Activated CD8-positive, alpha-beta T cell treated with anti-CD3 and anti-CD28 coated beads, Interleukin-2, amount 10 ng/mL, durations not matched to agents 7 days and 5 days (primary cell): ENCODE results near the gene TYSND1. TPM values are rescaled to one million over a fixed set of nuclear protein-coding genes. Genes with fewer than 3 reads are reported as not detected.
A peak's percentile ranks its signal among the peaks of the same experiment; 100 is the strongest.
"Not testable (repeated sequence)": the region's sequence is repeated elsewhere in the genome, so short reads cannot be mapped to it uniquely, and the experiment has no call there.

Experiments
- ATAC-seq: fragments of 150-1000 bp; cut with Tn5 transposase; one replicate; pipeline ENCODE4 v1.10.0; 2021; ENCODE audit warnings: moderate library complexity
- CTCF ChIA-PET: fragments of 350-600 bp; sonication (Branson Sonifier 250); formaldehyde crosslinking; loops from one replicate; lab custom pipeline; 2021; ENCODE audit warnings: antibody characterized with exemption; lab: Charles Lee
- POLR2A ChIA-PET: fragments of 350-600 bp; sonication (Branson Sonifier 250); formaldehyde crosslinking; loops from one replicate; lab custom pipeline; 2021; ENCODE audit warnings: antibody characterized with exemption; lab: Charles Lee
- DNase-seq: peaks from one replicate; pipeline ENCODE4 v3.0.0-alpha.2; 2020
- H3K27ac Mint-ChIP-seq: one replicate; pipeline ENCODE4 v1.8.0; 2021; ENCODE audit warnings: mild to moderate bottlenecking, mixed read lengths
- H3K27me3 Mint-ChIP-seq: one replicate; pipeline ENCODE4 v1.8.0; 2021; ENCODE audit warnings: low read depth, mixed read lengths
- H3K36me3 Mint-ChIP-seq: one replicate; pipeline ENCODE4 v1.8.0; 2021; ENCODE audit warnings: low read depth, mixed read lengths
- H3K4me1 Mint-ChIP-seq: one replicate; pipeline ENCODE4 v1.8.0; 2021; ENCODE audit warnings: low read depth, mixed read lengths
- H3K4me3 Mint-ChIP-seq: one replicate; pipeline ENCODE4 v1.8.0; 2021; ENCODE audit warnings: mild to moderate bottlenecking, mixed read lengths
- H3K9me3 Mint-ChIP-seq: one replicate; pipeline ENCODE4 v1.8.0; 2022; ENCODE audit warnings: mixed read lengths; ENCODE audit not compliant: insufficient read depth
- total RNA-seq, 2 experiments: library from RNA; stranded (reverse); gene quantifications; one replicate each; pipeline ENCODE4 v1.2.3, GENCODE V29; 2021

The TYSND1 gene
- total RNA-seq, 2 experiments from 2014 or later: 12.0 to 13.4 TPM

DNA sequence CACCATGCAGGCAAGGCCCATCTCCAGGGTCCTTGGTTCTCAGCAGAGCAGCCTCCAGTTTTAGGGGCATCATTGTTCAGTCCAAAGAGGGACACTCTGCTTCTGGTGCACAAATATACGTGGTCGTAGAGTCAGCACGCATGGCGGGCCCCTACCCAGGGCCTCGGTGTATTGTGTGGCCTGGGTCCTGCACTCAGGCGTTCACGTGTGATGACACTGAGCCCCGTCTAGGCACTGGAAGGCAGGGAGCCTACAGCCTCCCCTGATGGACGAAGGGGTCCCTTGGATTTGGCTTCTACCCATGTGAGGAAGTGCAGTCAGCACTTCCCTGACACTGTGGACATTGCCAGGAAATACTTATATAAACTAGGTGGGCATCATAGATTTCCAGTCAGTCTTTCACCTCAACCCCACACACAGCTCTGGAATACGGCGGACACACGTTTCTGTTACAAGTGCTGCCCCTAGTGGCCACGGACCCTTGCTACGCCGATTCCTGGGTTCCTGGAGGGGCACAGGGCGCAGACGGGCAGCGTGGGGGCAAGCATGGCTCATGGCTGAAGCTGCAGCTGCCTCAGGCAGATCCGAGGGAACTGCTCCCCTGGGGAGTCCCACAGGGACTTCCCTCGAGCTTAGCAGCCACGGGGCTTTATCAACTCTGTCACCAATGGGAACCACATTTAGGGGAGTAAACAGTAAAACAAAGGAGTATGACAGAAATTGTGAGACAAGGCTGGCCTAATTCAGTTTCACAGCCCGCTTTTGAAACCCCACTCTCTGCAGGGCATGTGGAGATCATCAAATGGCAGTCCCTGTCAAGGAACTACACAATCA is 39.3 kb downstream of the TYSND1 start:
- DNase-seq: no peak
- H3K27ac Mint-ChIP-seq: no peak overlapping the region
- ChIA-PET CTCF (interaction anchor here (0.9 to 6.5 kb wide), 5 partner anchors 9 to 257 kb away, joined by 3 to 66 read pairs (median 6); partner anchors contain the start of gene TYSND1), POLR2A (interaction anchor here (1.6 kb wide), 1 partner anchor 9 kb away, joined by 3 read pairs; no protein-coding TSS in a partner anchor)
- peaks cover 25% of the 10 kb centered on the region for H3K4me1 Mint-ChIP-seq
- no peak for ATAC-seq
- peaks cover 18% of the 10 kb centered on the region for H3K36me3 Mint-ChIP-seq
- H3K9me3 Mint-ChIP-seq: no peaks in the 10 kb centered on the region
- H3K27me3 Mint-ChIP-seq: no peaks in the 10 kb centered on the region
- no peak overlapping the region for H3K4me3 Mint-ChIP-seq

DNA sequence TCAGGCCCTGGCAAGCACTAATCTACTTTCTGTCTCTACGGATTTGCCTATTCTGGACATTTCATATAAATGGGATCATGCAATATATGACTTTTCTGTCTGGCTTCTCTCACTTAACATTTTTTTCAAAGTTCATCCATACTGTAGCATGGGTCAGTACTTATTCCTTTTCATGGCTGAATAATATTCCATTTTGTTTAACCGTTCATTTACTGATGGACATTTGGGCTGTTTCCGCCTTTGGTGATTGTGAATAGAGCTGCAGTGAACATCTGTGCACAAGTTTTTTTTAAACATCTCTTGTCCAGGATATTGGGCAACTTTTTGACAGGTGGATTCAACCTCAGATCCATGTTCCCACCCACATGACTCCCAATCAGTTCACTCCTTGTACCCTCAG is 44.8 kb downstream of the TYSND1 start:
- no peak overlapping the region for H3K27ac Mint-ChIP-seq
- DNase-seq (no peak), ATAC-seq (no peak)
- ChIA-PET POLR2A (no interaction called here), CTCF (interaction anchor here (1.1 kb wide), 1 partner anchor 14 kb away, joined by 3 read pairs; no protein-coding TSS in a partner anchor)
- H3K27me3 Mint-ChIP-seq: no peaks in the 10 kb centered on the region
- H3K36me3 Mint-ChIP-seq: peaks cover 27% of the 10 kb centered on the region
- peaks cover 13% of the 10 kb centered on the region for H3K4me1 Mint-ChIP-seq
- H3K4me3 Mint-ChIP-seq: no peak overlapping the region
- H3K9me3 Mint-ChIP-seq: no peaks in the 10 kb centered on the region

DNA sequence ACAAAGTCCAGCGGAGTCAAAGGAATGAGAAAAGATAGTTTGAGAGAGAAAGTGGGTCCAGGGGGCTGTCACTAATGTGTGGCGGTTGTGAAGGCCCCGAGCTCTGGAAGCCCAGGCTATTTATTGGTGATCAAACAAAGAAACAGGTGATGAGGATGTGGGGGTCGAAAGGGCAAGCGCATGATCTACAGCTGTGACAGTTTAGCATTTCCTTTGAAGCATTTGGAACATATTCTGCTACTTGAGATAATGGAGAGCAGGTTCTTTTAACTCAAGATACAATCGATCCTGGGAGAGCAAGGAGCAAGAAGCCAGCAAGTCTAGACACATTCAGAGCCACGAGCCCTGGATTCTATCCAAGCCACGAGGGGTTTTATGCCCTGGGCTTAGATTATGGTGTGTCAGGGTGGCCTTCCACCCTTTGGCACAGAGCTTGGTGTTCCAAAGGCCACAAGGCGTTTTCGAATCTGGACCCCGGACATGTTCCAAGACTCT is 45.4 kb downstream of the TYSND1 start:
- ATAC-seq, H3K27me3 Mint-ChIP-seq, POLR2A ChIA-PET, H3K9me3 Mint-ChIP-seq, DNase-seq, H3K4me3 Mint-ChIP-seq, H3K27ac Mint-ChIP-seq: not testable (repeated sequence)
- Mint-ChIP-seq H3K36me3 (peaks cover 28% of the 10 kb centered on the region), H3K4me1 (peaks cover 14% of the 10 kb centered on the region)
- CTCF ChIA-PET: interaction anchor here (1.1 kb wide), 1 partner anchor 15 kb away, joined by 3 read pairs; no protein-coding TSS in a partner anchor

DNA sequence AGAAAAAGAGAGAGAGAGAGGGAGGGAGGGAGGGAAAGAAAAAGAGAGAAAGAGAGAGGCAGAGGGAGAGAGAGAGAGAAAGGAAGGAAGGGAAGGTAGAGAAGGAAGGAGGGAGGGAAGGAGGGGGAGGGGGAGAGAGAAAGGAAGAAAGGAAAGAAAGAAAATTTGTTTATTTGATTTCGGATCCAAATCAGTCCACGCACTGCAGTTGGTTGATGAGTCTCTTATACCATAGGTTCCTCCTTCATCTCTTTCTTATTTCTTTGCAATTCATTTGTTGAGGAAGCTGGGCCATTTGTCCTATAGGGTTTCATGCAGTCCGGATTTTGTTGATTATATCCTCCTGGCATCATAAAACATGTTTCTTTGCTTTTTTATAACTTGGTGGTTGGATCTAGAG is 48.2 kb downstream of the TYSND1 start:
- Mint-ChIP-seq H3K27ac (no peak overlapping the region), H3K27me3 (no peaks in the 10 kb centered on the region), H3K4me1 (peaks cover 26% of the 10 kb centered on the region), H3K9me3 (no peaks in the 10 kb centered on the region), H3K4me3 (no peak overlapping the region), H3K36me3 (peaks cover 43% of the 10 kb centered on the region)
- ChIA-PET CTCF (interaction anchor here (7.6 kb wide), 1 partner anchor 19 kb away, joined by 105 read pairs; no protein-coding TSS in a partner anchor), POLR2A (no interaction called here)
- ATAC-seq (no peak), DNase-seq (no peak)

DNA sequence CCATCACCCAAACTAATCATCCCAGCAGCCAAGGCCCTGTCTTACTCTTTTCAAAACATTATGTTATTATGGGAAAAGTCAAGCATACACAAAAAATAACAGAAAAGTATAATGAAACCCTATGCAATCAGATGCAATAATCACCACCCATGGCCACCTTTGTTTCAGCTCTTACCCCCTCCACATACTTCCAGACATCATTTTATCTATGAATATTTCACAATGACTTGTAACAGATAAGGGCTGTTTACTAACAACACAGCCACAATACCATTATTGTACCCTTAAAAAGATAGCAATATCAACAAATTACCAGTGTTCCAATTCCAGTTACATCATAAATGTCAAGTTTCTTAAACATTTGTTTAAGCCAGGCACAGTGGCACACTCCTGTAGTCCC is 49.0 kb downstream of the TYSND1 start:
- Mint-ChIP-seq H3K27me3 (no peaks in the 10 kb centered on the region), H3K4me1 (peaks cover 33% of the 10 kb centered on the region), H3K9me3 (no peaks in the 10 kb centered on the region), H3K36me3 (peaks cover 42% of the 10 kb centered on the region), H3K4me3 (no peak overlapping the region), H3K27ac (no peak overlapping the region)
- POLR2A ChIA-PET: no interaction called here
- ATAC-seq (no peak), DNase-seq (no peak)
- CTCF ChIA-PET: interaction anchor here (1.1 to 7.6 kb wide), 2 partner anchors 19 to 42 kb away, joined by 4 to 105 read pairs; no protein-coding TSS in a partner anchor

DNA sequence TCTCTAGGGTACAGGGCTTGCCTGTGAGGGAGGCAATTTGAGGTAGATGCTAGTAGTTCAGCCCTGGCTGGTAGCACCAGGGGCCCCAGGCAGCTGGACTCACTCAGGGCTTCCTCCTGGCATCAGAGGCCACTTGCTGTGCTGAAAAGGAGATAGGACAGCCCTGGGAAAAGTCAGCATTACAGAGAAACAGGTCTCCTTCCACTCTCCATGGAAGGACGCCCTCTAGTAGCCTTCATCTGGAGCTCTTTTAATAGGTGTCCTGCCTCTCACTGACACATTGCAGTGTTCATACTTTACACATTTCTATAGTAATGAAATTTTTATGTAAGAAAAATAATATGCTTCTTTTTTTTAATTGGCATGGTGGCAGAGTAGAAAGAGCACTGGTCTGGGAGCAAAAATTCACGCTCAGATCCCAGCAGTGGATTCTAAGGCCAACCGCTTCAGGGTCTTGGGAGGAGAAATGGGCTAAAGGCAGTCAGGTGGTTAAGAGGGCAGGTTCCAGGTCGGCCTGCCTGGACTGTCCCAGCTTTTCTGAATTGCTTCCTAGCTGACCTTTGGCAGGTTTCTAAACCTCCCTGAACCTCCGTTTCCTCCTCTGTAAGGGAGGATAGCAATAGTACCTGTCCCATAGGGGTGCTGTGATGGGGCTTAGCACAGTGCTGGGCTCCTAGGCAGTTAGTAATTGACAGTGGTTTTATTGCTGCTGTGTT is 49.6 kb downstream of the TYSND1 start:
- H3K27me3 Mint-ChIP-seq: no peaks in the 10 kb centered on the region
- ATAC-seq (no peak), DNase-seq (no peak)
- no peaks in the 10 kb centered on the region for H3K9me3 Mint-ChIP-seq
- H3K4me3 Mint-ChIP-seq: no peak overlapping the region
- peaks cover 39% of the 10 kb centered on the region for H3K4me1 Mint-ChIP-seq
- H3K27ac Mint-ChIP-seq: no peak overlapping the region
- ChIA-PET CTCF (interaction anchor here (0.8 to 7.6 kb wide), 6 partner anchors 10 to 267 kb away, joined by 4 to 105 read pairs (median 9); partner anchors contain the start of gene TYSND1), POLR2A (no interaction called here)
- H3K36me3 Mint-ChIP-seq: peaks cover 38% of the 10 kb centered on the region

DNA sequence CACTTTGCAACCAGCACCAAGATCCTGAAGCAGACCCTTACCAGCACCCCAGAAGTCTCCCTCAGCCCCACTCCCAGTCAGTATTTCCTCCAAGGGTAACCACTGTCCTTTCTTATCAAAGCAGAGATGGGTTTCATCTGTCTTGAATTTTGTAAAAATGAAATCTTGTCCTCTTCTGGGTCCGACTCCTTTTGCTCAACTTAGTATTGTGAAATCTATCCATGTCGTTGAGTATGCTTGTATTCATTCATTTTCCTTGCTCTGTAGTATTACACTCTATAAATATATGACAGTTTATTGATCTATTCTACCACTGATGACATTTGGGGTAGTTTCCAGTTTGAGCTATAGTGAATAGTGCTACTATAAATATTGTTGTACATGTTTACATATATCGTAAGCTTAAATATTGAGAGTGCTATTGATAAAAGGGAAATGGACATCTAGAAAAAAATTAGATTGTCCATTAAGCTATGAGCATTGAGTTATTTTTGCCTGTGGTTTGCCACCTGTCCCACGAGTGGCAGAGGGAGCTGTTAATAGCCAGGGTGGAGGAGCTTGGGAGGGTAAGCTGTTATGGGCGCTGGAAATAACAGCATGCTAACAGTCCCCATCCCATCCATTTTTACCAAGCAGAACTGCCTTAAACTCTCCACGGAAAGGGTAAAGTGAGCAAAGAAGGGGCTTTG is 50.3 kb downstream of the TYSND1 start:
- H3K4me3 Mint-ChIP-seq: no peak overlapping the region
- ChIA-PET CTCF (interaction anchor here (0.7 to 7.6 kb wide), 7 partner anchors 9 to 381 kb away, joined by 3 to 105 read pairs (median 5); partner anchors contain the start of gene TYSND1), POLR2A (no interaction called here)
- ATAC-seq: no peak
- H3K36me3 Mint-ChIP-seq: peaks cover 31% of the 10 kb centered on the region
- no peak overlapping the region for H3K27ac Mint-ChIP-seq
- peaks cover 43% of the 10 kb centered on the region for H3K4me1 Mint-ChIP-seq
- no peaks in the 10 kb centered on the region for H3K27me3 Mint-ChIP-seq
- H3K9me3 Mint-ChIP-seq: no peaks in the 10 kb centered on the region
- DNase-seq: no peak

DNA sequence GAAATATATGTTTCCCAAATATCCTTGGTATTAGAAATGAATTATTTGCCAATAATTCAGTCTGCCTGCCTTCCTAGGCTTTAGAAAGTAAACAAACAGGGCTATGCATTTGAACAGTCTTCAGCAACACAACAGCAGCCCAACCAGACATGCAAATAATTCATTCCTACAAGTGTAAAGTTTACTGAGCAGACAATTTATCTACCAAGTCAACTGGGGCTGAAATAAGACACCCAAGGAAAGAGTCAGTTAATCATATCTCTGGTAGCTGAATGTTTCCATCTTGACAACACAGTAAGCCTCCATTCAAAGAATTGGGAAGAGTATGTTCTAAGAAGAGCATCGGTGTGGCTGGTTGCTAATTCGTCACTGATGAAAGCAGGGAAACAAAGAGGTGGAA is 52.2 kb downstream of the TYSND1 start:
- Mint-ChIP-seq H3K9me3 (no peaks in the 10 kb centered on the region), H3K4me3 (peak overlapping the region; percentile 78), H3K27me3 (no peaks in the 10 kb centered on the region), H3K4me1 (peaks cover 46% of the 10 kb centered on the region), H3K36me3 (peaks cover 23% of the 10 kb centered on the region), H3K27ac (peak overlapping the region; percentile 45)
- no peak for DNase-seq
- POLR2A ChIA-PET: interaction anchor here (1.6 to 2.8 kb wide), 3 partner anchors 39 to 76 kb away, joined by 6 to 22 read pairs (median 13); partner anchors contain the start of genes AIFM2, SAR1A and TYSND1
- CTCF ChIA-PET: interaction anchor here (1.1 to 7.6 kb wide), 4 partner anchors 13 to 131 kb away, joined by 3 to 105 read pairs (median 28); partner anchors contain the start of gene TYSND1
- no peak for ATAC-seq

DNA sequence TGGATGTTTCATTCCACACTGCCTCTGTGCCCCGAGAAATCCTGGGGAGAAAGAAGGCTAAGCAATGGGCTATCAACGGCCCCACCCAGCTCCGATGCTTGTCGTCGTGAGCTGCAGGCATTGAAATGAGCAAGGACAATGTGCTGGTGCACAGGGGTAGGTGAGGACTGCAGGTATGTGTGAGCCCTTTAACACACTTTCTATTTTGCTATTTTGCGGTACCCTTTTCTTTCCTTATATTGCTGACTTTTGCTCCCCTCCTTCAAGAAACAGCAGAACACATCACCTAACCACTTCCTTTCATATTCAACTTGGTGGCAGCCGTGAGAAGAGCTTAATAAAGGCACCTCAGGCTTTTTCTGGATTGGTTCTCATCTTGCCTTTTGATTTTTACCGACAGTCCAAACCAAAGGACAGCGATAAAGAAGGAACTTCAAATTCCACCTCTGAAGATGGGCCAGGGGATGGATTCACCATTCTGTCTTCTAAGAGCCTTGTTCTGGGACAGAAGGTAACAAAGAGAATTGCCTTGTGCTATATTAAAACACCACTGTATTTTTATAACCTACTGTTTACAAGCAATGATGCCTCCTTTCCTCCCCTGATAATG is 53.1 kb downstream of the TYSND1 start:
- Mint-ChIP-seq H3K36me3 (peaks cover 23% of the 10 kb centered on the region), H3K27me3 (no peaks in the 10 kb centered on the region), H3K27ac (peak overlapping the region; percentile 86), H3K9me3 (no peaks in the 10 kb centered on the region), H3K4me1 (peaks cover 46% of the 10 kb centered on the region), H3K4me3 (peak overlapping the region; percentile 78)
- ChIA-PET CTCF (interaction anchor here (0.5 to 7.6 kb wide), 13 partner anchors 9 to 311 kb away, joined by 3 to 105 read pairs (median 4); partner anchors contain the start of gene TYSND1), POLR2A (interaction anchor here (0.5 to 2.8 kb wide), 10 partner anchors 11 to 1751 kb away, joined by 3 to 22 read pairs (median 4); partner anchors contain the start of genes AIFM2, PPA1, SAR1A and TYSND1)
- ATAC-seq: peak; percentile 80
- DNase-seq: peak; percentile 63

DNA sequence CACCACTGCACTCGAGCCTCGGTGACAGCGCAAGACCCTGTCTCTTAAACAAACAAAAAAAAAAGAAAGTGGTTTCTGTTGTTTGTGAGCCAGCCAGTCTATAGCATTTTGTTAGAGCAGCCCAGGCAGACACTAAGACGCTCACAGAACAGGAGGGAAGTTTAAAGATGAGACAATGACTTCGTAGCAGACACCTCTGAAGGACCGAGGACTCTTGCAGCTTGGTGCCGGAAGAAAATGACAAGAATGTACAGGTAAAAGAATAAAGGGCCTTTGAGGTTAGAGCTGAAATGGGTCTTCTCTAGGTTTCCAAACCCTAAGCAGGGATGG is 54.1 kb downstream of the TYSND1 start:
- peaks cover 20% of the 10 kb centered on the region for H3K36me3 Mint-ChIP-seq
- peaks cover 3% of the 10 kb centered on the region for H3K27me3 Mint-ChIP-seq
- H3K4me1 Mint-ChIP-seq: peaks cover 46% of the 10 kb centered on the region
- POLR2A ChIA-PET: interaction anchor here (0.7 to 2.8 kb wide), 4 partner anchors 23 to 78 kb away, joined by 3 to 22 read pairs (median 9); partner anchors contain the start of genes SAR1A and TYSND1
- peak overlapping the region; percentile 86 for H3K27ac Mint-ChIP-seq
- CTCF ChIA-PET: interaction anchor here (0.7 to 7.6 kb wide), 9 partner anchors 8 to 684 kb away, joined by 3 to 105 read pairs (median 8); partner anchors contain the start of gene TYSND1
- no peaks in the 10 kb centered on the region for H3K9me3 Mint-ChIP-seq
- ATAC-seq: peak; percentile 32
- no peak for DNase-seq
- peak overlapping the region; percentile 78 for H3K4me3 Mint-ChIP-seq
